ENCODE data around the gene ACAD8.

DNA sequence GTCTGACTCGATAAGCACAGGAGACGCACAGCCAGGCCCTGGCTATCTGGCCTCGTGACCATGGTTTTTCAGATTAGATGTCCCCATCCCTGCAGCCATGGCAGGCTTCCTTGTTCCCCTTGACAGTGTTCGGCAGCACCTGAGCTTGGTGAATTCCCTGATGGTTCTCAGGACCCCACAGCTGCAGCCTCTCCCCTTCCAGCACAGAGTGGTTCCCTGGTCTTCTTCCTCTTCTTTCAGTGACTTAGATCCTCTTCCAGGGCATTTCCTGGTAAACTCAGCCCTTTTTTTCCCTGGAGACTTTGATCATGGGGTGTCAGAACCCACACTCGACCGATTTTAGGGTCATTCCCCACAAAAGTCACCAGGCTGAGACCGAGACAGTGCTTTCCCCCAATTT, 37.3 kb downstream of the ACAD8 start:
- TF ChIP-seq POLR2A (IDR thresholded peaks at IDR 0.05) (no peak), CTCF (IDR thresholded peaks at IDR 0.05) (no peak)

All from right lobe of liver (tissue), 4 donors.